ENCODE data around the gene LOXL4. TPM values are rescaled to one million over a fixed set of nuclear protein-coding genes. Genes with fewer than 3 reads are reported as not detected.

LOXL4 gene
- total RNA-seq, 1 donor from 2014 or later: 1.8 TPM

DNA sequence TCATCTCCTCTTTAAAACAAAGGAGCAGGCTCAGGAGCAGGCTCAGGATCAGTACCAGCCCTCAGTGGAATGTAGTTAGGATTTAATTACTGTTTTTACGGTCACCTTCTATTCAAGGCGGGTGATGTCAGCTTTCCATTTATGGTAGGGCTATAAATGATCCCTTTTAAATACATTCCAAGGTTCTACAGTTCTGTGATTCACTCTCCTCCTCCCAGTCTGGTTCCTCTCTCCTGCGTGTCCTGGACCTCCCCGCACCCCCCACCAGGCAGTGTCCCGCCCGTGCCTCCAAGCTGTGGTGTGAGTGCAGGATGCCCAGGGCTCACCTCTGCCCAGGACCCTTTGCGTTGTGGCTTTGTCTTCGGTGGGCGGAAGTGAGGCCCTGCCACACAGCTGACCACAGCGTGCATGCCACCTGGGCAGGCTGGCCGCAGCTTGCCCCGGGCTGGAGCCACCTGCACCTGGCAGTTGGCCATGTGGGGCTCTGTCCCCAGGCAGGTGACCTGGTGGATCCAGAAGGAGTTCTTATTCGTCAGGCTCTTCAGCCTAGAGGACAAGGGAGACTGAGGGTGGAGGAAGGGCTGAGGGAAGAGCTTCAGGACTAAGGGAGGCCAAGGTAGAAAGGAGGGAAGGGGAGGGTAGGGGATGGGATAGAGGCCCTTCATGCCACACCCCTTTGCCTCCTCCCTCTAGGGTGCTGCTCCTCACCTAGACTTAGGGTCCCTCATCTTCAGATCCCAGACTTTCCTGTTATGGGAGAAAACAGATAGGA is 9.1 kb downstream of the LOXL4 start:
- DNase-seq (ENCODE audit: low spot score): no peak
- Mint-ChIP-seq H3K4me1 (ENCODE audit: unreplicated experiment) (peaks cover 2% of the 10 kb centered on the region), H3K36me3 (ENCODE audit: low read depth, unreplicated experiment) (peaks cover 5% of the 10 kb centered on the region), H3K4me3 (ENCODE audit: unreplicated experiment) (no peak overlapping the region), H3K27me3 (ENCODE audit: unreplicated experiment) (peaks cover 4% of the 10 kb centered on the region), H3K27ac (ENCODE audit: unreplicated experiment) (no peak overlapping the region), H3K9me3 (ENCODE audit: unreplicated experiment) (no peaks in the 10 kb centered on the region)
- TF ChIP-seq, protein P1, sequence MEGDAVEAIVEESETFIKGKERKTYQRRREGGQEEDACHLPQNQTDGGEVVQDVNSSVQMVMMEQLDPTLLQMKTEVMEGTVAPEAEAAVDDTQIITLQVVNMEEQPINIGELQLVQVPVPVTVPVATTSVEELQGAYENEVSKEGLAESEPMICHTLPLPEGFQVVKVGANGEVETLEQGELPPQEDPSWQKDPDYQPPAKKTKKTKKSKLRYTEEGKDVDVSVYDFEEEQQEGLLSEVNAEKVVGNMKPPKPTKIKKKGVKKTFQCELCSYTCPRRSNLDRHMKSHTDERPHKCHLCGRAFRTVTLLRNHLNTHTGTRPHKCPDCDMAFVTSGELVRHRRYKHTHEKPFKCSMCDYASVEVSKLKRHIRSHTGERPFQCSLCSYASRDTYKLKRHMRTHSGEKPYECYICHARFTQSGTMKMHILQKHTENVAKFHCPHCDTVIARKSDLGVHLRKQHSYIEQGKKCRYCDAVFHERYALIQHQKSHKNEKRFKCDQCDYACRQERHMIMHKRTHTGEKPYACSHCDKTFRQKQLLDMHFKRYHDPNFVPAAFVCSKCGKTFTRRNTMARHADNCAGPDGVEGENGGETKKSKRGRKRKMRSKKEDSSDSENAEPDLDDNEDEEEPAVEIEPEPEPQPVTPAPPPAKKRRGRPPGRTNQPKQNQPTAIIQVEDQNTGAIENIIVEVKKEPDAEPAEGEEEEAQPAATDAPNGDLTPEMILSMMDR (IDR thresholded peaks at IDR 0.05; ENCODE audit: unreplicated experiment): no peak

DNA sequence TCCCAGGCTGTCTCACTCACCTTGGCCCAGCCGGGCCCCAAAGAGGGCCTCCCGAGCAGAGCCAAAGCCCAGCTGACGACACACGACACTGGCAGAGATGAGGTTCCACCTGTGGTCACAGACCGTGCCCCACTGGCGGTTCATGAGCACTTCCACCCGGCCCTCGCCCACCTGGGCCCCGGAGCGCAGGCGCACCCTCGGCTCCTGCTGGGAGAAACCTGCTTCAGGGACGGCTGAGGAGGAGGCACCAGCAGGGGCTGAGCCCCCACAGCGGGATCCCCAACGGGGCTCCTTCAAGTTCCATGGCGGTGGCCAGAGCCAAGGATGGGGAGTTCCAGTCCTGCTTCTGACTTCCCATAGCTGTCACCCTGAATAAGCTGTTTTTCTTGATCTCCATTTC is 10.0 kb downstream of the LOXL4 start:
- peaks cover 4% of the 10 kb centered on the region for H3K27me3 Mint-ChIP-seq (ENCODE audit: unreplicated experiment)
- TF ChIP-seq, protein P1 (IDR thresholded peaks at IDR 0.05; ENCODE audit: unreplicated experiment): no peak

DNA sequence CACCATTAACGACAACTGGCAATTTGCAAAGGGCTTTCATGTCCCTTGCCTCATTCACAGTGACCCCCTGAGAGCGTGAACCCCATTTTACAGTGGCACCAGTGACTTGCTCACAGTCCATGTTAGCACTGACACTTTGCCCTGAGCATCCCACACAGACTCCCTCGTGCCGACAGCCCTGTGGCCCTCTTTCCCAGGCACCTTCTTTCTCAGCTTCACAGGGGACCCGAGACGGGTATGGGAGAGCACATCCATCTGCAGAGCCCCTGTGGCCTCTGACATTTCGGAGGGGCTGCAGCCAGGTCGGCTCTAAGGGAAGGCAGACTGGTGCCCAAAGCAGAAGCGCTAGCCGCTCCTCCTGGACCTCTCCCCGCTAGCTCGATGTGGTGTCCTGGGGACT is 10.8 kb downstream of the LOXL4 start:
- H3K9me3 Mint-ChIP-seq (ENCODE audit: unreplicated experiment): no peaks in the 10 kb centered on the region
- peaks cover 4% of the 10 kb centered on the region for H3K27me3 Mint-ChIP-seq (ENCODE audit: unreplicated experiment)
- H3K4me3 Mint-ChIP-seq (ENCODE audit: unreplicated experiment): peak overlapping the region; percentile 8
- no peak for DNase-seq (ENCODE audit: low spot score)
- TF ChIP-seq, protein P1 (IDR thresholded peaks at IDR 0.05; ENCODE audit: unreplicated experiment): no peak
- peaks cover 5% of the 10 kb centered on the region for H3K36me3 Mint-ChIP-seq (ENCODE audit: low read depth, unreplicated experiment)
- H3K4me1 Mint-ChIP-seq (ENCODE audit: unreplicated experiment): peaks cover 3% of the 10 kb centered on the region
- H3K27ac Mint-ChIP-seq (ENCODE audit: unreplicated experiment): no peak overlapping the region

More for the DNA sequence above, 10.0 kb downstream of the LOXL4 start:
- Mint-ChIP-seq H3K9me3 (ENCODE audit: unreplicated experiment) (no peaks in the 10 kb centered on the region), H3K36me3 (ENCODE audit: low read depth, unreplicated experiment) (peaks cover 5% of the 10 kb centered on the region), H3K4me3 (ENCODE audit: unreplicated experiment) (no peak overlapping the region), H3K4me1 (ENCODE audit: unreplicated experiment) (peaks cover 2% of the 10 kb centered on the region), H3K27ac (ENCODE audit: unreplicated experiment) (no peak overlapping the region)
- no peak for DNase-seq (ENCODE audit: low spot score)

DNA sequence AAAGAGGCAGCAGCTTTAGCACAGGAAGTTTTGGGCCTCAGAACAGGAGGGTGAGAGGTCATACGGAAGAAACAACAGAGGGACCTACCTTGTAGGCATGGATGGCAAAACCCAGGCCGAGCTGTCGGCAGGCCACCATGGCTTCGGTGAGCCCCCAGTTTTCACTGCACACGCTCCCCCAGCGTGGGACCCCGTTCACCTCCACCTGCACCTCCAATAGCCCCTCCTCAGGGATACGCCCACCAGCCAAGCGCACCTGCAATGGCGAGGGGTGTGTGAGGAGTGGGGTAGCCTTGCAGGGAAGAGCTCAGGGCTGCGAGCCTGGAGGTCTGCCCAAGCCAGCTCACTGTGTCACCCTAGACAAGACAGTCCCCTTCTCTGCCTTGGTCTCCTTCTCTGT is 11.3 kb downstream of the LOXL4 start:
- TF ChIP-seq, protein P1 (IDR thresholded peaks at IDR 0.05; ENCODE audit: unreplicated experiment): no peak
- H3K4me1 Mint-ChIP-seq (ENCODE audit: unreplicated experiment): peaks cover 8% of the 10 kb centered on the region
- peaks cover 5% of the 10 kb centered on the region for H3K36me3 Mint-ChIP-seq (ENCODE audit: low read depth, unreplicated experiment)
- H3K4me3 Mint-ChIP-seq (ENCODE audit: unreplicated experiment): no peak overlapping the region
- peaks cover 4% of the 10 kb centered on the region for H3K27me3 Mint-ChIP-seq (ENCODE audit: unreplicated experiment)
- DNase-seq (ENCODE audit: low spot score): no peak
- no peaks in the 10 kb centered on the region for H3K9me3 Mint-ChIP-seq (ENCODE audit: unreplicated experiment)
- no peak overlapping the region for H3K27ac Mint-ChIP-seq (ENCODE audit: unreplicated experiment)

DNA sequence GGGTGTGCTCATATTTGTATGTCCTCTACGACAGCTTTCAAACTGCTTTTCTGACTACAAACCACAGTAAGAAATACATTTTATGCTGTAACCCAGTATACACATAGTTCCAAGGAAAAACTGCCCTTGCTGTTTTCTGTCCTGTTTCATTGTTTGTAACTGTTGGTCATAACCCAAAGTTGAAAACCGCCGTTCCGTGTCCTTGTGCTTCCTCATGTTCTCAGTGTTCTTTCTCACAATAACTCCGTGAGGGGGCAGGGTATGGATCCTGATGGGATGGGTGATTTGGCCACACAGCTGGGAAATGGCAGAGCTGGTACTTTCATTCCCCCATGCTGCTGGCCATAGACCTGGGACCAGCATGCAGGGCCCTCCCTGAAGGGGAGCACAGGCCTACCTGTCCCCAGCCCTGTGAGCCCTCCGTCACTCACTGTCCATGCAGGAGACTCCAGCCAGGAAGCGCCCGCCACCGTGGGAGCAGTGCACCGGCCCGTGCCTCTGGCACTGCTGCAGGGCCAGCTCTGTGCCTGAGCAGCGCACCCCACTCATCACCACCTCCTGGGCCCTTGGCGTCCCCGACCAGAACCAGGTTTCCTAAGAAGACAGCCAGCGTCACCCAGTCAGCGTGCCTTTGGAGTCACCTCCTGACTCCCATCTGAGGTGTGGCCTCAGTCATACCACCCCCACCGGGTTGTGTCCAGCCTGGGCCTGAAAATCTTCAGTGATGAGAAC is 12.7 kb downstream of the LOXL4 start:
- Mint-ChIP-seq H3K27ac (ENCODE audit: unreplicated experiment) (no peak overlapping the region), H3K4me3 (ENCODE audit: unreplicated experiment) (no peak overlapping the region)
- no peak for DNase-seq (ENCODE audit: low spot score)

More for the DNA sequence above, 12.7 kb downstream of the LOXL4 start:
- Mint-ChIP-seq H3K36me3 (ENCODE audit: low read depth, unreplicated experiment) (peaks cover 5% of the 10 kb centered on the region), H3K4me1 (ENCODE audit: unreplicated experiment) (peaks cover 14% of the 10 kb centered on the region), H3K9me3 (ENCODE audit: unreplicated experiment) (no peaks in the 10 kb centered on the region), H3K27me3 (ENCODE audit: unreplicated experiment) (peaks cover 4% of the 10 kb centered on the region)
- TF ChIP-seq, protein P1 (IDR thresholded peaks at IDR 0.05; ENCODE audit: unreplicated experiment): no peak

All from endothelial cell (in vitro differentiated cells).